HL-60 (cell line): ENCODE measurements around the gene FAM184A.

ENCODE experiments used
- CTCF ChIP-seq: IDR thresholded peaks from one replicate; pipeline ENCODE4 v1.5.1; 2011; ENCODE audit warnings: low read length, control low read depth, inconsistent platforms; ENCODE audit not compliant: insufficient read depth
- GABPA ChIP-seq: IDR thresholded peaks from 2 replicates; pipeline ENCODE4 v1.6.1; 2012; ENCODE audit warnings: low read depth
- POLR2AphosphoS5 ChIP-seq: IDR thresholded peaks from 2 replicates; pipeline ENCODE4 v1.6.1; 2012; ENCODE audit warnings: low read depth
- SPI1 ChIP-seq: IDR thresholded peaks from 2 replicates; pipeline ENCODE4 v1.6.1; 2012; ENCODE audit warnings: low read depth, mild to moderate bottlenecking, borderline replicate concordance
- TF ChIP-seq, protein P1 (sequence below): IDR thresholded peaks from 2 replicates; pipeline ENCODE4 v1.6.1; 2012; ENCODE audit warnings: low read depth; ENCODE audit not compliant: insufficient replicate concordance

DNA sequence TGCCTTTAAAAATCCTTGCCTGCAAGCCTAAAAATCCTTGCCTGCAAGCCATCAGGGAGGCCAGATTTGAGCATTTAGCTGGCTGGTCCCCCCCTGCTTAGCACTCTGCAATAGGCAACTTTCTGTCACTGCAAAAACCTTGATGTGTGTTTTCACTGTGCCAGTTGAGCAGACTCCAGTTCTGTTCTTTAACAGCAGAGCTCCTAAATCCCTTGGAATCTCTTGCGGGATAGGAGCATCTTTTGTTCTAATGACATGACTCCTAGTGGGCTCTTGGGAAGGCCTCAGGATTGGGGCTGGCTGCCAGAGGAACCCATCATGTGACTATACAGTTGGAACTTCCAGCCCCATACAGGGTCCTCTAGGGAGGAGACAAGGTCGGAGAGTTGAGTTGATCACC lies 50.4 kb downstream of the FAM184A start:
- TF ChIP-seq, protein P1, sequence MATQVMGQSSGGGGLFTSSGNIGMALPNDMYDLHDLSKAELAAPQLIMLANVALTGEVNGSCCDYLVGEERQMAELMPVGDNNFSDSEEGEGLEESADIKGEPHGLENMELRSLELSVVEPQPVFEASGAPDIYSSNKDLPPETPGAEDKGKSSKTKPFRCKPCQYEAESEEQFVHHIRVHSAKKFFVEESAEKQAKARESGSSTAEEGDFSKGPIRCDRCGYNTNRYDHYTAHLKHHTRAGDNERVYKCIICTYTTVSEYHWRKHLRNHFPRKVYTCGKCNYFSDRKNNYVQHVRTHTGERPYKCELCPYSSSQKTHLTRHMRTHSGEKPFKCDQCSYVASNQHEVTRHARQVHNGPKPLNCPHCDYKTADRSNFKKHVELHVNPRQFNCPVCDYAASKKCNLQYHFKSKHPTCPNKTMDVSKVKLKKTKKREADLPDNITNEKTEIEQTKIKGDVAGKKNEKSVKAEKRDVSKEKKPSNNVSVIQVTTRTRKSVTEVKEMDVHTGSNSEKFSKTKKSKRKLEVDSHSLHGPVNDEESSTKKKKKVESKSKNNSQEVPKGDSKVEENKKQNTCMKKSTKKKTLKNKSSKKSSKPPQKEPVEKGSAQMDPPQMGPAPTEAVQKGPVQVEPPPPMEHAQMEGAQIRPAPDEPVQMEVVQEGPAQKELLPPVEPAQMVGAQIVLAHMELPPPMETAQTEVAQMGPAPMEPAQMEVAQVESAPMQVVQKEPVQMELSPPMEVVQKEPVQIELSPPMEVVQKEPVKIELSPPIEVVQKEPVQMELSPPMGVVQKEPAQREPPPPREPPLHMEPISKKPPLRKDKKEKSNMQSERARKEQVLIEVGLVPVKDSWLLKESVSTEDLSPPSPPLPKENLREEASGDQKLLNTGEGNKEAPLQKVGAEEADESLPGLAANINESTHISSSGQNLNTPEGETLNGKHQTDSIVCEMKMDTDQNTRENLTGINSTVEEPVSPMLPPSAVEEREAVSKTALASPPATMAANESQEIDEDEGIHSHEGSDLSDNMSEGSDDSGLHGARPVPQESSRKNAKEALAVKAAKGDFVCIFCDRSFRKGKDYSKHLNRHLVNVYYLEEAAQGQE, result no peak
- TF ChIP-seq CTCF (no peak), POLR2AphosphoS5 (no peak), SPI1 (no peak), GABPA (no peak)
